Retina (tissue), 1 donor: ENCODE data around the gene PEAK1.
A peak's percentile ranks its signal among the peaks of the same experiment; 100 is the strongest.

ENCODE experiments used
- DNase-seq: peaks from one replicate; pipeline ENCODE4 v3.0.0-alpha.2; 2016

Gene PEAK1

GRCh38 chr15:77396692-77397091 lies 23.2 kb downstream of the PEAK1 start:
- DNase-seq: no peak

- no peak for DNase-seq
These were observed 24.7 kb downstream of the PEAK1 start for GRCh38 chr15:77395013-77395774.

- no peak for DNase-seq
These were observed 26.4 kb downstream of the PEAK1 start for GRCh38 chr15:77393471-77393840.

- DNase-seq: no peak
These were observed 27.0 kb downstream of the PEAK1 start for GRCh38 chr15:77392762-77393470.

- no peak for DNase-seq
These were observed 28.4 kb downstream of the PEAK1 start for GRCh38 chr15:77391372-77391951.

- no peak for DNase-seq
These were observed 32.4 kb downstream of the PEAK1 start for GRCh38 chr15:77387365-77388105.

GRCh38 chr15:77386626-77387025 lies 33.3 kb downstream of the PEAK1 start:
- no peak for DNase-seq

GRCh38 chr15:77384589-77385359 lies 35.1 kb downstream of the PEAK1 start:
- DNase-seq: no peak

GRCh38 chr15:77384086-77384485 lies 35.8 kb downstream of the PEAK1 start:
- DNase-seq: no peak

GRCh38 chr15:77380033-77380432 lies 39.9 kb downstream of the PEAK1 start:
- no peak for DNase-seq

GRCh38 chr15:77376770-77377169 lies 43.1 kb downstream of the PEAK1 start:
- no peak for DNase-seq

GRCh38 chr15:77375133-77375532 lies 44.8 kb downstream of the PEAK1 start:
- DNase-seq: no peak

- no peak for DNase-seq
These were observed 46.5 kb downstream of the PEAK1 start for GRCh38 chr15:77373441-77373840.

GRCh38 chr15:77371850-77372563 lies 47.9 kb downstream of the PEAK1 start:
- DNase-seq: peak; percentile 42

- DNase-seq: no peak
These were observed 49.3 kb downstream of the PEAK1 start for GRCh38 chr15:77370580-77370979.

- DNase-seq: no peak
These were observed 50.7 kb downstream of the PEAK1 start for GRCh38 chr15:77369168-77369567.

GRCh38 chr15:77367631-77368030 lies 52.3 kb downstream of the PEAK1 start:
- DNase-seq: no peak

- DNase-seq: no peak
These were observed 58.4 kb downstream of the PEAK1 start for GRCh38 chr15:77361456-77361855.

- no peak for DNase-seq
These were observed 61.2 kb downstream of the PEAK1 start for GRCh38 chr15:77358545-77359240.

- no peak for DNase-seq
These were observed 63.6 kb downstream of the PEAK1 start for GRCh38 chr15:77356305-77356704.

GRCh38 chr15:77355321-77355720 lies 64.6 kb downstream of the PEAK1 start:
- DNase-seq: no peak
